NT2/D1 (cell line): ENCODE data around the gene PLAAT3.

ENCODE experiments used
- SUZ12 ChIP-seq: IDR thresholded peaks from 2 replicates; pipeline ENCODE4 v1.6.1; 2011; ENCODE audit not compliant: insufficient read length, insufficient read depth; ENCODE audit errors: extremely low read depth
- ZNF274 ChIP-seq: IDR thresholded peaks from 2 replicates; pipeline ENCODE4 v1.6.1; 2011; ENCODE audit warnings: mild to moderate bottlenecking, low read depth, low read length

DNA sequence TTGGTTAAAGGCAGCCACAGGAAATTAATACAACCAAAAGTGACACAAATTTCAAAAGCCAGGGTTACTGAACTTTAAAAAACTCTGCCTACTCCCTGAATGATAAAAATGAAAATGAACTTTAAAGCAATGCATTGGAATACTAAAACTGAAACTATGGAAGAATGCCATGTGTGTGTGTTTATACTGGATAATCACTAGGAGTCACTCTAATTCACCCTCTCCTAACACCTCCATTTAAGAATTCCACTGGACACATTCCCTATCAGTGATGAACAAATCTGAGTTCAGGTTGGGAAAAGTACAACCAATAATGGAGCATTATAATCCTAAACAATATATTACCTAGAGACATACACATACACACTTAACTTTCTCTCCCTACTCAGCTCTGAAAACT, 27.5 kb upstream of the PLAAT3 start:
- TF ChIP-seq SUZ12 = no peak
- no peak for TF ChIP-seq ZNF274
